Epithelial cell of esophagus (primary cell): ENCODE data around the gene USP33.

Experiments
- DNase-seq: peaks from one replicate; pipeline ENCODE4 v3.0.0; 2010; ENCODE audit warnings: low read depth
- H3K4me3 ChIP-seq: 2 replicates; pipeline ENCODE4 v1.5.1; 2011; ENCODE audit warnings: mild to moderate bottlenecking, low read length, control low read depth
- CTCF ChIP-seq: IDR thresholded peaks from 2 replicates; pipeline ENCODE4 v1.5.1; 2011; ENCODE audit warnings: low read depth, mild to moderate bottlenecking, low read length, control low read depth, inconsistent platforms; ENCODE audit not compliant: insufficient read depth; ENCODE audit errors: missing control alignments

The USP33 gene

GRCh38 chr1:77783141-77783540 lies 23.5 kb upstream of the USP33 start:
- peak; percentile 18 for DNase-seq
- no peak overlapping the region for H3K4me3 ChIP-seq
- TF ChIP-seq CTCF, result no peak

- no peak for DNase-seq
- H3K4me3 ChIP-seq, result no peak overlapping the region
- no peak for TF ChIP-seq CTCF
Observed at GRCh38 chr1:77781683-77782082, 22.0 kb upstream of the USP33 start.

- TF ChIP-seq CTCF, result no peak
- peak within 1 kb of the TSS; percentile 75 for H3K4me3 ChIP-seq
- DNase-seq, result peak; percentile 93
Observed at GRCh38 chr1:77779529-77780281, 20.1 kb upstream of the USP33 start, which contains the start of gene MIGA1. TSS of gene MIGA1 (plus strand) at chr1:77779649. CDS start at chr1:77783253, 3,604 bp downstream.

GRCh38 chr1:77776007-77776700 lies 16.5 kb upstream of the USP33 start:
- no peak for DNase-seq
- no peak overlapping the region for H3K4me3 ChIP-seq

GRCh38 chr1:77768006-77768405 lies 8.4 kb upstream of the USP33 start:
- DNase-seq, result peak; percentile 53

More at GRCh38 chr1:77776007-77776700, 16.5 kb upstream of the USP33 start:
- TF ChIP-seq CTCF, result no peak

GRCh38 chr1:77762072-77762476 lies 2.4 kb upstream of the USP33 start:
- no peak for TF ChIP-seq CTCF
- DNase-seq, result peak; percentile 88
- no peak overlapping the region for H3K4me3 ChIP-seq

More at GRCh38 chr1:77768006-77768405, 8.4 kb upstream of the USP33 start:
- no peak for TF ChIP-seq CTCF
- no peak overlapping the region for H3K4me3 ChIP-seq
